NCI-H446 (cell line): Measurements from ENCODE around the gene DCBLD1.
"Not testable (repeated sequence)": the region's sequence is repeated elsewhere in the genome, so short reads cannot be mapped to it uniquely, and the experiment has no call there.

Experiments
- DNase-seq, 2 experiments: peaks; one replicate each; lab custom pipeline; 2025; lab: John Stamatoyannopoulos, UW

DCBLD1 gene

GRCh38 chr6:117482240-117483003, at the start of gene DCBLD1:
Gene DCBLD1 (plus strand): TSS chr6:117482674. CDS start chr6:117482782, 108 bp downstream.
- DNase-seq = peak; percentile 28 to 80

- DNase-seq = no peak
Observed at GRCh38 chr6:117440706-117441525, 41.6 kb upstream of the DCBLD1 start.

- no peak for DNase-seq
Observed at GRCh38 chr6:117441824-117442264, 40.6 kb upstream of the DCBLD1 start.

GRCh38 chr6:117442313-117442712, 40.2 kb upstream of the DCBLD1 start:
- not testable (repeated sequence) for DNase-seq

GRCh38 chr6:117444600-117444999, 37.9 kb upstream of the DCBLD1 start:
- no peak for DNase-seq

- DNase-seq = no peak
Observed at GRCh38 chr6:117446861-117447260, 35.6 kb upstream of the DCBLD1 start.

- no peak for DNase-seq
Observed at GRCh38 chr6:117448011-117448410, 34.5 kb upstream of the DCBLD1 start.

- DNase-seq = no peak
Observed at GRCh38 chr6:117448732-117449485, 33.6 kb upstream of the DCBLD1 start.

- DNase-seq = peak; percentile 12 to 58
Observed at GRCh38 chr6:117449549-117450439, 32.7 kb upstream of the DCBLD1 start.

GRCh38 chr6:117451671-117452070, 30.8 kb upstream of the DCBLD1 start:
- no peak for DNase-seq

GRCh38 chr6:117456250-117456649, 26.2 kb upstream of the DCBLD1 start:
- no peak for DNase-seq

GRCh38 chr6:117456998-117457397, 25.5 kb upstream of the DCBLD1 start:
- DNase-seq = no peak

- DNase-seq = no peak
Observed at GRCh38 chr6:117459204-117459944, 23.1 kb upstream of the DCBLD1 start.

- DNase-seq = no peak
Observed at GRCh38 chr6:117463762-117464665, 18.5 kb upstream of the DCBLD1 start.

- no peak for DNase-seq
Observed at GRCh38 chr6:117464700-117465099, 17.8 kb upstream of the DCBLD1 start.

GRCh38 chr6:117465691-117466090, 16.8 kb upstream of the DCBLD1 start:
- no peak for DNase-seq

GRCh38 chr6:117467876-117468275, 14.6 kb upstream of the DCBLD1 start:
- no peak for DNase-seq

- DNase-seq = not testable (repeated sequence)
Observed at GRCh38 chr6:117468527-117468926, 13.9 kb upstream of the DCBLD1 start.

- DNase-seq = no peak
Observed at GRCh38 chr6:117469356-117469755, 13.1 kb upstream of the DCBLD1 start.
